Measurements from ENCODE around the gene LRRN2. TPM values are rescaled to one million over a fixed set of nuclear protein-coding genes. Genes with fewer than 3 reads are reported as not detected.

LRRN2 gene
- total and polyA plus RNA-seq, 9 of the 15 experiments (the other 6 are each of a cell fraction or from before 2014, with no cell fraction given) = 0.05 TPM; not detected in 8

GRCh38 chr1:204630132-204630905 lies 55.2 kb downstream of the LRRN2 start (continued):
- no peak for TF ChIP-seq NKRF (IDR thresholded peaks at IDR 0.05; ENCODE audit: borderline replicate concordance)
- TF ChIP-seq MCM2 (IDR thresholded peaks at IDR 0.05; ENCODE audit: low read depth) = no peak
- TF ChIP-seq SIN3B (IDR thresholded peaks at IDR 0.05; ENCODE audit: low read depth) = no peak
- TF ChIP-seq DDX20 (tag; IDR thresholded peaks at IDR 0.05; ENCODE audit: low read depth) = no peak
- TF ChIP-seq YBX1 (IDR thresholded peaks at IDR 0.05) = no peak
- TF ChIP-seq HIVEP1 (CRISPR knock-in tag; IDR thresholded peaks at IDR 0.05) = no peak
- TF ChIP-seq ZNF12 (CRISPR knock-in tag; IDR thresholded peaks at IDR 0.05) = no peak
- TF ChIP-seq FOSL1 (tag; conservative IDR thresholded peaks at IDR 0.05) = no peak
- TF ChIP-seq ZBTB11 (CRISPR knock-in tag; IDR thresholded peaks at IDR 0.05) = no peak
- peak; percentile 21; the same call in 1 of the 2 replicates for TF ChIP-seq GABPB1 (CRISPR knock-in tag; IDR thresholded peaks at IDR 0.05)
- no peak for TF ChIP-seq E4F1 (CRISPR knock-in tag; IDR thresholded peaks at IDR 0.05; ENCODE audit: borderline replicate concordance)
- TF ChIP-seq ARID3A (IDR thresholded peaks at IDR 0.05; ENCODE audit: borderline replicate concordance, low read depth, low read length) = no peak
- no peak for TF ChIP-seq MAFG (tag; conservative IDR thresholded peaks at IDR 0.05)

Measured in K562 (cell line).